SW480 (cell line): ENCODE data around the gene CAMSAP2.
"Not testable (repeated sequence)": the region's sequence is repeated elsewhere in the genome, so short reads cannot be mapped to it uniquely, and the experiment has no call there.

Experiments
- DNase-seq: peaks from one replicate; pipeline ENCODE4 v3.0.0-alpha.2; 2016; ENCODE audit warnings: low spot score

CAMSAP2 gene

DNA sequence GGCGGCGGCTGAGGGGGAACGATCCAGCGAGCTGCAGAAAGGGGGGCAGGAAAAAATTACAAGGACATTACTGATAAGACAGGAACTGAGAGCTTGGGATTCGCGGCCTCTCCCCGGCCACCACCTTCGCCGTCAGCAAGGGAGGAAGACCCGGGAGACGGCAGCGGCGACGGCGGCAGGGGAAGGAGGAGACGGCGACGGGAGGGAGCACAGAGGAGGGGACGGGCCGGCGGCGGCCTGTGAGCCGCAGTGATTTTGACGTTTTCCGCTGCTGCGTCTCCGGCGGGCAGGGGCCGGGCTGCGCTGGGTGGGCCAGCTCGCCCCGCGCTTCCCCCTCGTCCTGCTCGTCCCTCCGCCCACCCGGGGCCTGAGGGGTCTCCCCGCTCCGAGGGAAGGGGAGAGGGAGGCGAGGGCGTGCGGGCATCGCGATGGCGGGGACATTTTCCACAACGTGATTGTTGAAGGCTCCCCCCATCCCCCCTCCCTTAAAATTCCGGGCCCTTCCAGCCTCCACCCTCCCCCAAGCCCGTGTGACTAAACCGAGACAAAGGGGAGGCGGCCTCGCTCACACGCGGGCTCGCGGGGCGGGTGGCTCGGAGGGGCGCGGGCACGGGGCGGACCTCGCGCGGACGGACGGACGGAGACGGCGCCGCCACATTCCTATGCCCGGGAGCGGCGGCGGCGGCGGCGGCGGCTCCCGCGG, 407 bp downstream of the CAMSAP2 start:
- DNase-seq, result peak; percentile 75

- DNase-seq, result no peak
These were observed 1.2 kb downstream of the CAMSAP2 start for GRCh38 chr1:200739702-200740570.

GRCh38 chr1:200740571-200741208, 2.0 kb downstream of the CAMSAP2 start:
- DNase-seq, result no peak

DNA sequence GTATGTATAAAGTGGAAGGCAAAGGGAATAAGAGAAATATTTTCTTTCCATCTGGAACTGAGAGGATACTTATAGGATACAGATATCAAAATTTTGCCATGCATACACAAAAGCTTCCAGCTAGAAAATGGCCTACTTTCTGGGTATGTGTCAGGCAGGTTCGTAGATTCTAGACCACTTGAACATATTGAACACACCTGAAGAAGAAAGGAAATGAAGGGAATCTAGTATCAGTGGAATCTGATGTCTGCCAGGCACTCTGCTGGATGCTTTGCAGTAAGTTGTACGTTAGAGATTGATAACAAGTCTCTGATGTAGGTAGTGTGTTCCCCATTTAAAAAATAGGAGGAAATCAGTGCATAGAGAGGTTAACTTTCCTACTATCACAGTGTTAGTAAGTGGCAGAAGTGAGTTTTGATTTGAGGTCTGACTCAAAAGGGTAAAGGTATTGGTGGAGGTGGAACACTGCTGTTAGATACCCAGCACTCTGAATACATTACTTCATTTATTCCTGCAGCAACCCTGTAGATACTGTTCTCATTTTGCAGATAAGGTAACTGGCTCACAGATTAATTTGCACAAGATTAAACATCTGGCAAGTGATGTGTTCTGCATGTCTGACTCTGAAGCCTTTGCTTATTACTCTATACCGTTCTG, 3.0 kb downstream of the CAMSAP2 start:
- DNase-seq, result no peak

DNA sequence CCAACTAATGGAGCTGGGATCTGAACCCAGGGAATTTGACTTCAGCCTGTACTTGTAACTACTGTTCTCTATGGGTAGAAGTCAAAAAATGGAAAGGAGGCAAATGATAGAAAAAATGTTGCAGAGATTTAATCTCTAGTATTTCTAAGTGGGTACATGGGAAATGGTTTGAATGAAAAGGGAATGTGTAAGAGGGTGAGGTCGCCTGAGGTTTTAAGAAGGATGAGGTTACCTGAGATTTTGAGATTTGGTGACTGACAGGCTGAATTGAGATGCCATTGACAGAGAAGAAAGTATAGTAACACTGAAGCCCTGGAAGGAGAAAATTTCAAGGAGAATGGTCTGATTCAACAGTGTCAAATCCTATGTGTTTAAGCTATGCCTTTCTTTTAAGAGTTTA, 5.5 kb downstream of the CAMSAP2 start:
- no peak for DNase-seq

DNA sequence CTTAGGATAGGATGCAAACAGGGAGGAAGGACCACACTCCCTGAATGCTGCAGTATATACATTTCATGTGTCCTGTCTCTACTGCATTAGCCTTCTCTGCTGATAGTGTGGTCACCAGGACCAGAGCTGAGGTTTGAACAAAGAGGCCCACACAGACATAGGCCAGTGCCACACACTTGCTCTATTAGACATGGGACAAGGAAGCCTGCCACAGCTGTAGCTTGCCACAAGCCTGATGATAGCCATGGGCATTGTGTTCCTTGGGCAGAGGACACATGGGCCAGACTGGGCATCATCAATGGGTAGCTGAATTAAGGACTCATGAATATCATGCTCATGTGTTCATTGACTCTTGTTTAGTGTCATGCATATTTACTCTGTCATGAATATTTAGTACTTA, 10.4 kb downstream of the CAMSAP2 start:
- DNase-seq, result no peak

DNA sequence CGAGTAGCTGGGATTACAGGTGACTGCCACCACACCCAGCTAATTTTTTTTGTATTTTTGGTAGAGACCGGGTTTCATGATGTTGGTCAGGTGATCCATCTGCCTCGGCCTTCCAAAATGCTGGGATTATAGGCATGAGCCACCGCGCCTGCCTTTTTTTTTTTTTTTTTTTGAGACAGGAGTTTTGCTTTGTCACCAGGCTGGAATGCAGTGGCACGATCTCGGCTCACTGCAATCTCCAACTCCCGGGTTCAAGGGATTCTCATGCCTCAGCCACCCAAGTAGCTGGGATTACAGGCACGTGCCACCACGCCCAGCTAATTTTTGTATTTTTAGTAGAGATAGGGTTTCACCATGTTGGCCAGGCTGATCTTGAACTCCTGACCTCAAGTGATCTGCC, 12.1 kb downstream of the CAMSAP2 start:
- DNase-seq, result not testable (repeated sequence)

- no peak for DNase-seq
These were observed 13.0 kb downstream of the CAMSAP2 start for GRCh38 chr1:200751717-200752116.

- no peak for DNase-seq
These were observed 15.0 kb downstream of the CAMSAP2 start for GRCh38 chr1:200753650-200754198.

DNA sequence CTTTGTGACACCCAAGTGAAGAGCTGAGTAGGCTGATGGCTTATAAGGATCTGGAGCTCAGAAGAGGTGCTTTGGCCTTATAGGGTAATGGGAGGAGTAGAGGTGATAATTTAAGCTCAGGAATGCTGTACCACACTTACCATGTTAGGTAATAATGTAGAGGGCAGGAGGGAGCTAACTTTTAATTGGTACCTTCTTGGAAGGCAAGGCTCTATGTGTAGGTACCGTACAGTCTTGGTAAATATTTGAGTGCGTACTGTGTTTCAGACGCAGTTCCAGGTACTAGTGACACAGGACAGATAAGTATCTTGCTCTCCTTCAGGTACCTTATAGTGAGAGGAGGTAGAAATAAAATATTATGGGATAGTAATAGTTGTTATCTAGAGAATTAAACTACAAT, 16.8 kb downstream of the CAMSAP2 start:
- DNase-seq, result no peak

DNA sequence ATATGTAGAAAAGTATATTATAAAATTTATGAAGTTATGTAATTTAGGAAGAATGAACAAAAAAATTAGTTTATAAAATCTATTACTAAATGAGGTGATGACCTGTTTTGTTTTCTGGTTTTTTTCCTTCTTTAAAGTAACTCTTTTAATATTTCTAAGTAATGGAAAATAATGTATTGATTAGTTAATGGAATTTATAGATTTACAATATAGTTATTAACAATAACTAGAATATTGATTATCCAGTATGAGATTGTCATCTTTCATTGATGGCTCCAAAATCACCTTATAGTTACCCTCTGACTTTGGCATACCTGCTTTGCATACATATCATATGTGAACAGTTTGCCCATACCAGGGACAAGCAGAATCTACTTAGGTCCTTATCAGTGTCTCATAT, 23.4 kb downstream of the CAMSAP2 start:
- DNase-seq, result no peak

DNA sequence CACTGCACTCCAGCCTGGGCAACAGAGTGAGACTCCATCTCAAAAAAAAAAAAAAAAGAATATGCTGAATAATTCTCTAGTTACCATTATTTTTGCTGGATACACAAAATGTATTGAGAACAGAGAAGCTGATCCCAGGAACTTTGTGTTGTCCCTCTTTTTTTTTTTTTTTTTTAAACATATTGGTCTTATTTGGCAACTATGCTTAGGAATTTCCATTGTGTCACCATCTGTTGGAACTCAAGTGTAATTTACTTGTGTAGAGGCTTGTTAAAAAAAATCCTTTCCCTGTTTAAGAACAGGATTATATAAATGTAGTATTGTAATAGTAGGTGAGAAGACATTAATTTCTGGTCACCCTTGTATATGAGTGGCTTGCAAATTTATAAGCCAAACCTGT, 28.6 kb downstream of the CAMSAP2 start:
- DNase-seq, result no peak

GRCh38 chr1:200771625-200772555, 33.2 kb downstream of the CAMSAP2 start:
- no peak for DNase-seq

GRCh38 chr1:200774311-200774710, 35.6 kb downstream of the CAMSAP2 start:
- DNase-seq, result no peak

- no peak for DNase-seq
These were observed 36.2 kb downstream of the CAMSAP2 start for GRCh38 chr1:200774735-200775444.

DNA sequence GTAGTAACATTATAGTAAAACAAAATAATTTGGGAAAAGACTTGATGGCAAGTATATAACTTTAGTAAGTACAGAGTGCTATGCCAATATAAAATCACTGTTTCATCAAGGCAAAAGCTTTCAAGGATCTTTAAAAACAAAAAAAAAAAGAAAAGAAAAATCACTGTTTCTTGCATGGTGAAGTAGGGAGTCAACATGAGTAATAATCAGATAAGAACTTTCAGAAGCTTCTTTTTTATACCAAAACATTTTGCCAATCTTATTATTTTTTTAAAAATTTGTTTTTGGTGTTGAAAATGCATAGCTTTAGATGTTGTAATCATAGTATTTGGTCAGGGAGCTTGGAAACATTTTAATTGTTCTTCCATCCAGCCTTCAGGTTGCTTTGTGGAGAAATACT, 37.2 kb downstream of the CAMSAP2 start:
- no peak for DNase-seq

GRCh38 chr1:200776949-200777348, 38.3 kb downstream of the CAMSAP2 start:
- peak; percentile 9 for DNase-seq

GRCh38 chr1:200778766-200779165, 40.1 kb downstream of the CAMSAP2 start:
- no peak for DNase-seq

GRCh38 chr1:200779326-200779725, 40.6 kb downstream of the CAMSAP2 start:
- DNase-seq, result no peak
